MM.1S (cell line): ENCODE results near the gene PRR15L.

Experiments used
- CTCF ChIP-seq: fragments of 300-600 bp; sonication (generic); IDR thresholded peaks from 2 replicates; pipeline ENCODE4 v1.5.1; 2016; ENCODE audit warnings: antibody characterized with exemption, low read length, mixed read lengths
- EZH2phosphoT487 ChIP-seq: fragments of 300-600 bp; sonication (generic); IDR thresholded peaks from 2 replicates; pipeline ENCODE4 v1.6.1; 2018; ENCODE audit warnings: antibody characterized with exemption, low read length

GRCh38 chr17:47934856-47935255 is 22.8 kb downstream of the PRR15L start:
- no peak for TF ChIP-seq CTCF
- no peak for TF ChIP-seq EZH2phosphoT487
